NCI-H2081 treated with DMSO at 0.1 percent for 48 hours (cell line): Measurements from ENCODE around the gene ZNF600.
"Not testable (repeated sequence)": the region's sequence is repeated elsewhere in the genome, so short reads cannot be mapped to it uniquely, and the experiment has no call there.

Experiments used
- DNase-seq: peaks from one replicate; lab custom pipeline; 2025; lab: John Stamatoyannopoulos, UW

Gene ZNF600

DNA sequence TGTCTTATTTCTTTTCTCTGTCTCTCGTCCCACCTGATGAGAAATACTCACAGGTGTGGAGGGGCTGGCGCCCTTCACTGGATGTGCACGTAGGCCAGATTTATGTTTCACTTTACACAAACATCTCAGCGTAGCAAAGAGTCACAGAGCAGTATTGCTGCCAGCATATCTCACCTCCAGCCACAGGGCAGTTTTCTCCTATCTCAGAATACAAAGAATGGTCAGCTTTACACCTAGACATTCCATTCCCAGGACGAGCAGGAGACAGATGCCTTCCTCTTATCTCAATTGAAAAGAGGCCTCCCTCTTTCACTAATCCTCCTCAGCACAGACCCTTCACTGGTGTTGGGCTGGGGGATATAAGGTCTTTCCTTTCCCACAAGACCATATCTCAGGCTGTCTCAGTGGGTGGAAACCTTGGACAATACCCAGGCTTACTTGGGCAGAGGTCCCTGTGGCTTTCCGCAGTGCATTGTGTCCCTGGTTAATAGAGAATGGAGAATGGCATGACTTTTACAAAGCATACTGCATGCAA, 44.6 kb downstream of the ZNF600 start:
- DNase-seq = no peak

DNA sequence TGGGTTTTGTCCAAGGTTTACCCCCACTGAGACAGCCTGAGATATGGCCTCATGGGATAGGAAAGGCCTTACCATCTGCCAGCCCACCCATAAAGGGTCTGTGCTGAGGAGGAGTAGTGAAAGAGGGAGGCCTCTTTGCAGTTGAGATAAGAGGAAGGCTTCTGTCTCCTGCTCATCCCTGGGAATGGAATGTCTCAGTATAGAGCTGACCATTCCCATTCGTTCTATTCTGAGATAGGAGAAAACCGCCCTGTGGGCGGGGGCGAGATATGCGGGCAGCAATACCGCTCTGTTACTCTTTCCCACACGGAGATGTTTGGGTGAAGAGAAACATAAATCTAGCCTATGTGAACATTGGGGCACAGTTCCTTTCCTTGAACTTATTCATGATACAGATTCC, 45.2 kb downstream of the ZNF600 start:
- DNase-seq = not testable (repeated sequence)

DNA sequence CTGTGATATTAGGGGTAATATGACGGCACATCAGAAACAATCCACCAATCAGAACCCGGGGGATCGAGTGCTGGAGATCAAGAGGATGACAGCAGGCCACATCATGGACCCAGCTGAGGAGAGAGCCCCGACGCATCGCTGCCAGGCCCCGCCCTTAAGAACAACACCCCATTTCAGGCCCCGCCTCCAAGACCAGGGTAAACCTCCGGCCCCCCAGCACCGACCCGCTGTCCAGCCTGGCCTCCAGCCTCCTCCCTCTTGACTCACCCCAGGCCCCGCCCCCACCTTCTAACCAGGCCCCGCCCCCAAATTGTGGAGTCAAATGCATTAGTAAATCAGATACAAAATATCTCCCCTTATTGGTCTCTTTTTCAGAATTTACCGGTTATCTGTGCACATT, 47.0 kb downstream of the ZNF600 start:
- no peak for DNase-seq

DNA sequence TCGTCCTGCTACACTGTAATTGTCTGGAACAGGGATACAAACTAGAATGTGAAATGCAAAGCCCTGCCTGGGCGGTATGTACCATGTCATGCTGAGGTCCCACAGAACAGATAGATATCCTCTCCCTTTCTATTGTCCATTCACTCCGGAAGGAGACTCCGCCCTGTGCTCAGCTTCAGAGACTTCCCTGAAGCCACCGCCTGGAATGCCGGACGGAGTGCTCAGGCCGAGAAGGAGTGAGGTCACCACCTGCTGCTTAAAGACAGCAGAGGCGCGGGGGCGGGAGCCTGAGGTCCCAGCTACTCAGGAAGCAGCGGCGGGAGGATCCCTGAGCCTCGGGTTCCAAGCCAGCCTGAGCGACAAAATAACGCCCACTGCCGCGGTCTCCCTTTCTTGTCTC, 50.9 kb downstream of the ZNF600 start:
- DNase-seq = no peak

DNA sequence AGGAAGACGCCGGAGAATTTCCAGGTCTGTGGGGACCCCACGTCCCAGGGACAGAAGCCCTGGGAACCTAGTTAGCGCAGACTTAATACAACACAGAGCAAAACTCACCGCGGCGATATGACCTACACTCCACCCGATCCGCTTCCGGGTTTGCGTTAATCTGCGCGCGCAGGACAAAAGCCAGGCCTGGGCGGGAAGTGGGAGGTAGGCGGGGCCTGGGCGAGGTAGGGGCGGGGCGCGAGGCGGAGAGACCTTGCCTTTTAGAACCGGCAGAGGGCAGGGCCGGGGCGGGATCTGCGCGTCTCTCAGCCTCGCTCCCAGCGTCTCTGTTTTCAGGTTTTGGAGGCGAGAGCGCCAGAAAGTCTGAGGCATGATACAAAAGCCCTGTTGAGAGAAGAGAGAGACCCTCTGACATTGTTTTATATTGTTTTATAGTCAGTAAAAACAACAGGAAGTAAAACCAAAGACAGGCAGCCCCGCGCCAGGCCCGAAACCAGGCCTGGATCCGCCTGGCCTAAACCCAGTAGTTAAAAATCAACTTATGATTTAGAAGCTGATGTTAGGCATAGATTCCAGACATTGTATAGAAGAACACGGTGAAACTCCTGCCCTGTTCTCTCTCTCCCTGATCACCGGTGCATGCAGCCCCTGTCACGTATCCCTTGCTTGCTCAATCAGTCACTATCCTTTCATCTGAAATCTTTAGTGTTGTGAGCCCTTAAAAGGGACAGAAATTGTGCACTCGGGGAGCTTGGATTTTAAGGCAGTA, 51.5 kb downstream of the ZNF600 start, which contains the start of gene ZNF611:
Gene ZNF611 (minus strand): TSS at position 152 of the 769 bp plus-strand sequence. CDS start 19,150 bp downstream, outside the sequence.
- peak; percentile 60 for DNase-seq

DNA sequence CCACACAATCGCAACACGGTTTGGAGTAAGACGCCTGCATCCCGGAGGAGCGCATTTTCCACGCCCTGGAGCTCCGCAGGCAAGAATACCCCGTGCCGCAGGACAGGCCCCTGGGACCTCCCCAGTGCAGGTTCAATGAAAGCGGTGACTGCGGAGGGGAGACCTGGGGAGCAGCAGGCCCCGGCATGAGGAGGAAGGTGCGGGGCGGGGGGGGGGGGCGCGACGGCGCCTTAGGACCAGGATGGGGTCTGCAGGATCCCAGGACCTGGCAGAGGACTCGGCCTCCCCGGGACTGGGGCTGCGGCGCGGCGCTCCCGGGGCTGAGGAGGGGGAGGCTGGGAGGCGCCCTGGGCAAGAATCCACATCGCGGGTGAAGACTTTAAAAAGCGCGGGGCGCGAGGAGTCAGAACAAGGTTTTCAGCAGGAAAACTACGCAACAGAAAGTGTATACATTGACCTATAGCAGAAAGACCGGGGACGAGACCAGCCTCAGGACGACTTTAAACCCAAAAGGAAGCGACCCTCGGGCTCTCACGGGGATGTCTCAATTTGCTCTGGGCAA, 52.2 kb downstream of the ZNF600 start:
- no peak for DNase-seq

DNA sequence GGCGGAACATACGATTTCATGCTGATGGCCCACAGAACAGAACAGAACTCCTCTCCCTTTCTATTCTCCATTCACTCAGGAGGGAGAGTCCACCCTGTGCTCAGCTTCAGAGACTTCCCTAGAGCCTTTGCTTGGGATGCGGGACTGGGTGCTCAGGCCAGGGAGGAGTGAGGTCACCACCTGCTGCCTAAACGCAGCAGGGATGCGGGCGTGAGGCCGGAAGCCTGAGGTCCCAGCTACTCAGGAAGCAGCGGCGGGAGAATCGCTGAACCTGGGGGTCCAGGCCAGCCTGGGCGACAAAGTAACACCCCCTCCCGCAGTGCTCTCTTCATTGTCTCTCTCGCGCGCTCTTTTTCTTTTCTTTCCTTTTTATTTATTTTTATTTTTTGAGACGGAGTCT, 60.5 kb downstream of the ZNF600 start:
- not testable (repeated sequence) for DNase-seq

DNA sequence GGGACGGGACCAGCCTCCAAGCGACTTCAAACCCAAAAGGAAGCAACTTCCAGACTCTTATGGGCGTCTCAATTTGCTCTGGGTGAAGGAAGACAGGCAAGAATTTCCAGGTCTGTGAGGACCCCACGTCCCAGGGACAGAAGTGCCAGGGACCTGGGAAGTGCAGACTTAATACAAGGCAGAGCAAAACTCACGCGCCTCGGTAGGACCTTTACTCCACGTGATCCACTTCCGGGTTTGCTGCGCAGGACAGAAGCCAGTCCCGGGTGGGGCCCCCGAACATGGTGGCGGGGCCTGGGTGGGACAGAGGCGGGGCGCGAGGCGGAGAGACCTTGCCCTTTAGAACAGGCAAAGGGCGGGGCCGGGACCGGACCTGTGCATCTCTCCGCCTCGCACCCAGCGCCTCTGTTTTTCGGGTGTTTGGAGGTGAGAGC, 61.0 kb downstream of the ZNF600 start:
- no peak for DNase-seq

DNA sequence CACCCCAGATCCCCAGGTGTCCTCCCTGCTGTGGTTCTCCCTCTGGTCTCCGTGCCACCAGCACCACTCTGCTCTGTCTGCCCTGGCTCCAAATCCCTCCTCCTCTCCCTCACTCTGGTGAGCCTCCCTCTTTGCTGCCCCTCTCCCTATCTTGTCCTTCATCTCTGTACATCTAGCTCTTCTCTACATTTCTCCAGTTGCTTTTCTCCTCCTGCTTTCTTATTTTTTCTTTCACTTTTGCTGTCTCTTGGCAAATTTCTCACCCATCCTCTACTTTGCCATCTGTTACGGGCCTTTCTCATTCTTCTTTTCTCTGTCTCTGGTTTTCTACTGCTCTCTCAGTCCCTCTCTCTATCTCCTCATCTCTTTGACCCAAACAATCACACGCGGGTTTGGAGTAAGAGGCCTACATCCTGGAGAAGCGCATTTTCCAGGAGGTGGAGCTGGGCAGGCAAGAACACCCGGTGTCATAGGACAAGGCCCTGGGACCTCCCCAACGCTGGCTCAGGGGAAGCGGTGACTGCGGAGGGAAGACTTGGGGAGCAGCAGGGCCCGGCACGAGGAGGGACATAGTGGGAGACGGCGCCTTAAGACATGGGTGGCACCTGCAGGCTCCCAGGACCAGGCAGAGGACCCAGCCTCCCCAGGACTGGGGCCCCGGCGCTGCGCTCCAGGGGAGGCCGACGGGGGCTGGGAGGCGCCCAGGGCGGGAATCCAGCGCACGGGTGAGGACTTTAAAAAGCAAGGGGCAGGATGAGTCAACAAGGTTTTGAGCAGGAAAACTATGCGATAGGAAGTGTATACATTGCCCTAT, 61.7 kb downstream of the ZNF600 start:
- no peak for DNase-seq

DNA sequence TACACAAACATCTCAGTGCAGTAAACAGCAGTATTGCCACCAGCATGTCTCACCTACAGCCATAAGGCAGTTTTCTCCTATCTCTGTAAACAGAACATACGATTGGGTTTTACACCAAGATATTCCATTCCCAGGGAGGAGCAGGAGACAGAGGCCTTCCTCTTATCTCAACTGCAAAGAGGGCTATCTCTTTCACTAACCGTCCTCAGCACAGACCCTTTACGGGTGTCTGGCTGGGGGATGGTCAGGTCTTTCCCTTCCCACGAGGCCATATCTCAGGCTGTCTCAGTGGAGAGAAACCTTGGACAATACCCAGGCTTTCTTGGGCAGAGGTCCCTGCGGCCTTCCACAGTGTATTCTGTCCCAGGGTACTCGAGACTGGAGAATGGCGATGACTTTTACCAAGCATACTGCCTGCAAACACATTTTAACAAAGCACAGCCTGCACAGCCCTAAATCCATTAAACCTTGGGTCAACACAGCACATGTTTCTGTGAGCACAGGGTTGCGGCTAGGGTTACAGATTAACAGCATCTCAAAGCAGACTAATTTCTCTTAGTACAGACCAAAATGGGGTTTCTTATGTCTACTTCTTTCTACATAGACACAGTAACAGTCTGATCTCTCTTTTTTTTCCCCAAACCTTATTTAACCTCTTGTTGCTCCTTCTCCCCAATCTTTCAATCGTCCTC, 62.5 kb downstream of the ZNF600 start:
- not testable (repeated sequence) for DNase-seq

DNA sequence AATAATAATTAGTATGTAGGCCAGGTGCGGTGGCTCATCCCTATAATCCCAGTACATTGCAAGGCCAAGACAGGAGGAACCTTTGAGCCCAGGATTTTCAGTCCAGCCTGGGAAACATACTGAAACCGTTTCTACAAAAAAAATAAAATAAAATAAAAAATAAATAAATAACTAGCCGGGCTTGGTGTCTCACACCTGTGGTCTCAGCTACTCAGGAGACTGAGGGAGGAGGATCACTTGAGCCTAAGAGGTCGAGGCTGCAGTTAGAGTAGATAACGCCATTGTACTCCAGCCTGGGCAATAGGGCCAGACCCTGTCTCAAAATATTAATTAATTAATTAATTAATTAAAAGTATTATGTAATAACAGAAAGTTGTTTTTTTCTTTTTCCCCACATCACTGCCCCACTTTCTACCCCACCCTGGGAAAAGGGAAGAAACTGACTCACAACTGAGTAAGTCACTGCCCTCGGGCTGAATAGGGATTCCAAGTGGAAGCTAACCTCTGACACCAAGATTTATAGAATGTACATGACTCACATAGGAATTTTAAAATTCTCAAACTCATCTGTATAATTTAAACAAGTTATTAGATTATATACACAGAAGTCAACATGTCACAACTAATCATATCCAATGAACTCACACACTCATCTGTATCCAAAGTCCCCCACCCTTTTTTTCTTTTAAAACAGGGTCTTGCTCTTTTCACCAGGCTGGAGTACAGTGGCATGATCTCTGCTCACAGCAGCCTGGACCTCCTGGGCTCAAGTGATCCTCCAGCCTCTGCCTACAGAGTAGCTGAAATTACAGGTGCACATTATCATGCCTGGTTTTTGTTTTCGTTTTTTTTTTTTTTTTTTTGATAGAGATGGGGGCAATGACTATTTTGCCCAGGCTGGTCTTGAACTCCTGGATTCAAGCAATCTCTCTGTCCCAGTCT, 64.3 kb downstream of the ZNF600 start:
- DNase-seq = no peak

DNA sequence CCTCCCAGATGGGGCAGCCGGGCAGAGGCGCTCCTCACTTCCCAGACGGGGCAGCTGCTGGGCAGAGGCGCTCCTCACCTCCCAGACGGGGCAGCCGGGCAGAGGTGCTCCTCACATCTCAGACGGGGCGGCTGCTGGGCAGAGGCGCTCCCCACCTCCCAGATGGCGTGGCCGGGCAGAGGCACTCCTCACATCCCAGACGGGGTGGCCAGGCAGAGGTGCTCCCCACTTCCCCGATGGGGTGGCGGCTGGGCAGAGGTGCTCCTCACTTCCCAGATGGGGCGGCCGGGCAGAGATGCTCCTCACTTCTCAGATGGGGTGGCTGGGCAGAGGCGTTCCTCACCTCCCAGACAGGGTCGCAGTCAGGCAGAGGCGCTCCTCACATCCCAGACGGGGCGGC, 66.0 kb downstream of the ZNF600 start:
- DNase-seq = not testable (repeated sequence)

DNA sequence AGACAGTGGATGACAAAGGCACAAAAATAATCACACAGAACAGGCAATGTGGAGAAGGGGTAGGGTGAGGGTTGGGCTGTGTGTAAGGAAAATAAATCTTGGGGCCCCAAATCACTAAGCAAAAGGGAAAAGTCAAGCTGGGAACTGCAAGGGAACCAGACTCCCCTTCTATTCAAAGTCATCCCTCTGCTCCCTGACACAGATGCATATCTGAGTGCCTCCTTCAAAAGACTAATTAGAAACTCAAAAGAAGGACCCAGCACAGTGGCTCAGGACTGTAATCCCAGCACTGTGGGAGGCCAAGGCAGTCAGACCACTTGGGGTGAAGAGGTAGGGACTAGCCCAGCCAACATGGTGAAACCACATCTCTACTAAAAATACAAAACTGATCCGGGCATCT, 70.1 kb downstream of the ZNF600 start:
- DNase-seq = no peak

DNA sequence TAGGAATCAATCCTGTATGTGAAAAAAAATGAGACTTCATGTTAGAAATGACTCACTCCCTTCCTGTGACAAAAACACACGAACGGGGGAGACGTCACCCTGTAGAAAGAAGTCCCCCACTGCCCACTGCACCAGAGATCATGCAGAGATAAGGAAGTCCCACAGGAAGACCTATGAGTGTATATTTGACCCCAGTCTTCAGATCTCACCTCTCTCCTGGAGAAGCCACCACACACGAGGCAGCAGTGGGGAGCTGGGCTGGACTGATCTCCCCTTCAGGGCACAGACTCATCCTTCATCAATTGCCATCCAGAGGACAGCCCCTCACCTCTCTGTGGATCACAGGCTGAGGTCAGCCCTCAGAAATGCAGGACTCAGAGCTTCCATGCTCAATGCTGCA, 70.7 kb downstream of the ZNF600 start:
- DNase-seq = not testable (repeated sequence)

DNA sequence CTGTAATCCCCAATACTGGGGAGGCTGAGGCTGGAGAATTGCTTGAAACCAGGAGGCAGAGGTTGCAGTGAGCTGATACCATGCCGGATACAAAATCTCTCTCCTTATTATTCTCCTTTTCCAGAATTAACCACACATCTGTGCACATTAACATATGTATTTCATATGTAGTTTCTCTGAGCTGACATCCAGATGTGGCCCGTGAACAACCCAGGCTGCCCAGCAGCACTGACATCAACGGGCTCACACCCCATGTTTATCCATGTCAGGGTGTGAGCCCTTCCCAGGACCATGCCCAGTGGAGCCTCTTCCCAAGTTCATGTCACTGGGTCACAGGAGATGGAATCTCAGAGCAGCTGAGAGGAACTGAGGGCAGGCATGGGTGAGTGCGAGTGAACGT, 71.3 kb downstream of the ZNF600 start:
- not testable (repeated sequence) for DNase-seq
